Measurements from ENCODE around the gene RASSF8.

RASSF8 gene

GRCh38 chr12:26009593-26009992 lies 51.1 kb downstream of the RASSF8 start:
- no peak for TF ChIP-seq CEBPB (IDR thresholded peaks at IDR 0.05)
- no peak for TF ChIP-seq REST (IDR thresholded peaks at IDR 0.05; ENCODE audit: low read depth)
- TF ChIP-seq TEAD4 (IDR thresholded peaks at IDR 0.05), result no peak
- TF ChIP-seq USF1 (IDR thresholded peaks at IDR 0.05), result no peak
- no peak for TF ChIP-seq NFIC (IDR thresholded peaks at IDR 0.05)
- no peak for TF ChIP-seq TCF12 (IDR thresholded peaks at IDR 0.05; ENCODE audit: low read depth)
- no peak for TF ChIP-seq MAX (IDR thresholded peaks at IDR 0.05)
- no peak for TF ChIP-seq YY1 (IDR thresholded peaks at IDR 0.05; ENCODE audit: low read depth)

GRCh38 chr12:26010293-26010821 lies 51.9 kb downstream of the RASSF8 start:
- no peak for TF ChIP-seq CEBPB (IDR thresholded peaks at IDR 0.05)
- 0 out of 2 replicates have a peak, but pooled peaks have one; percentile 13 for TF ChIP-seq EP300 (IDR thresholded peaks at IDR 0.05; ENCODE audit: borderline replicate concordance)
- TF ChIP-seq YY1 (IDR thresholded peaks at IDR 0.05; ENCODE audit: low read depth), result no peak
- peak; percentile 16; the same call in 1 of the 2 replicates for TF ChIP-seq NFIC (IDR thresholded peaks at IDR 0.05)
- no peak for TF ChIP-seq MAX (IDR thresholded peaks at IDR 0.05)
- TF ChIP-seq TCF12 (IDR thresholded peaks at IDR 0.05; ENCODE audit: low read depth), result no peak
- TF ChIP-seq EGR1 (IDR thresholded peaks at IDR 0.05), result no peak
- TF ChIP-seq TEAD4 (IDR thresholded peaks at IDR 0.05), result no peak
- TF ChIP-seq ZBTB7A (IDR thresholded peaks at IDR 0.05; ENCODE audit: low read depth), result no peak

GRCh38 chr12:26011099-26011498 lies 52.6 kb downstream of the RASSF8 start:
- peak; percentile 21; the same call in 1 of the 2 replicates for TF ChIP-seq CEBPB (IDR thresholded peaks at IDR 0.05)
- TF ChIP-seq RAD21 (IDR thresholded peaks at IDR 0.05; ENCODE audit: low read depth), result no peak

- no peak for TF ChIP-seq CEBPB (IDR thresholded peaks at IDR 0.05)
- TF ChIP-seq FOXM1 (IDR thresholded peaks at IDR 0.05; ENCODE audit: borderline replicate concordance, low read depth), result no peak
Measured at GRCh38 chr12:26014085-26014484, 55.6 kb downstream of the RASSF8 start.

GRCh38 chr12:26016516-26016915 lies 58.0 kb downstream of the RASSF8 start:
- TF ChIP-seq EGR1 (IDR thresholded peaks at IDR 0.05), result no peak
- no peak for TF ChIP-seq TAF1 (IDR thresholded peaks at IDR 0.05; ENCODE audit: low read depth)

- TF ChIP-seq TAF1 (IDR thresholded peaks at IDR 0.05; ENCODE audit: low read depth) (no peak), TCF12 (IDR thresholded peaks at IDR 0.05; ENCODE audit: low read depth) (no peak), MAX (IDR thresholded peaks at IDR 0.05) (no peak), EGR1 (IDR thresholded peaks at IDR 0.05) (no peak), TEAD4 (IDR thresholded peaks at IDR 0.05) (no peak), RAD21 (IDR thresholded peaks at IDR 0.05; ENCODE audit: low read depth) (peak; percentile 81)
Measured at GRCh38 chr12:26017484-26018211, 59.2 kb downstream of the RASSF8 start.

GRCh38 chr12:26018926-26019325 lies 60.4 kb downstream of the RASSF8 start:
- no peak for TF ChIP-seq TEAD4 (IDR thresholded peaks at IDR 0.05)
- TF ChIP-seq EGR1 (IDR thresholded peaks at IDR 0.05), result no peak
- TF ChIP-seq EP300 (IDR thresholded peaks at IDR 0.05; ENCODE audit: borderline replicate concordance), result no peak
- no peak for TF ChIP-seq FOXM1 (IDR thresholded peaks at IDR 0.05; ENCODE audit: borderline replicate concordance, low read depth)
- no peak for TF ChIP-seq REST (IDR thresholded peaks at IDR 0.05; ENCODE audit: low read depth)

Data from Ishikawa (cell line).